ENCODE measurements around the gene TRIM33.

DNA sequence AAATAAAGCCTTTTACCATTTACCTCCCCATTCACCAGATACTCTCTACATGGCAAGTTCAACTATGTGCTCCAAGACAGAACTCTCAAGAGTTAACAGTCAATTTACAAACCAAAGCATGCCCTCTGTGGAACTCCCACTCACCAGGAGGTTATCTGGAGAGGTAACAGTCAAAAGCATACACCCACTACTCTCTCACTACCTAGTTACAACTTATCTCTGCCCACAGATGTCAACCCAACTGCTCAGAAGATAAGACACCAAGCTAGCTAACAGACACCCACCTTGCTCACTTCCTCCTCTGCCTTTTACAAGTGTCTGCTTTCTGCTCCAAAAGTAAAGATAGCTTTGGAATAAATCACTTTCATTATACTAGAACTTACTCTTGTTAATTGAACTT, 131.0 kb downstream of the TRIM33 start:
- TF ChIP-seq, protein P1, sequence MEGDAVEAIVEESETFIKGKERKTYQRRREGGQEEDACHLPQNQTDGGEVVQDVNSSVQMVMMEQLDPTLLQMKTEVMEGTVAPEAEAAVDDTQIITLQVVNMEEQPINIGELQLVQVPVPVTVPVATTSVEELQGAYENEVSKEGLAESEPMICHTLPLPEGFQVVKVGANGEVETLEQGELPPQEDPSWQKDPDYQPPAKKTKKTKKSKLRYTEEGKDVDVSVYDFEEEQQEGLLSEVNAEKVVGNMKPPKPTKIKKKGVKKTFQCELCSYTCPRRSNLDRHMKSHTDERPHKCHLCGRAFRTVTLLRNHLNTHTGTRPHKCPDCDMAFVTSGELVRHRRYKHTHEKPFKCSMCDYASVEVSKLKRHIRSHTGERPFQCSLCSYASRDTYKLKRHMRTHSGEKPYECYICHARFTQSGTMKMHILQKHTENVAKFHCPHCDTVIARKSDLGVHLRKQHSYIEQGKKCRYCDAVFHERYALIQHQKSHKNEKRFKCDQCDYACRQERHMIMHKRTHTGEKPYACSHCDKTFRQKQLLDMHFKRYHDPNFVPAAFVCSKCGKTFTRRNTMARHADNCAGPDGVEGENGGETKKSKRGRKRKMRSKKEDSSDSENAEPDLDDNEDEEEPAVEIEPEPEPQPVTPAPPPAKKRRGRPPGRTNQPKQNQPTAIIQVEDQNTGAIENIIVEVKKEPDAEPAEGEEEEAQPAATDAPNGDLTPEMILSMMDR (IDR thresholded peaks at IDR 0.05) = no peak
- no peak for TF ChIP-seq POLR2A (IDR thresholded peaks at IDR 0.05)

Data from body of pancreas (tissue), 4 donors.